IMR-90 (cell line): ENCODE measurements around the gene CALD1. TPM values are rescaled to one million over a fixed set of nuclear protein-coding genes. Genes with fewer than 3 reads are reported as not detected.
A peak's percentile ranks its signal among the peaks of the same experiment; 100 is the strongest.

ENCODE experiments used
- ATAC-seq: fragments of 200-7000 bp; cut with Tn5 transposase; 2 replicates; pipeline ENCODE4 v1.9.1; 2020; ENCODE audit warnings: low read depth, mild to moderate bottlenecking, moderate library complexity
- BruUV-seq: library from RNA; stranded (reverse); fragments of 400-500 nt; replicated peaks from 2 replicates; lab custom pipeline; 2021; lab: Mats Ljungman, UMichigan
- CTCF ChIA-PET: fragments of 300-600 bp; formaldehyde crosslinking; extraction: SDS; loops from one replicate; lab custom pipeline; 2021; ENCODE audit warnings: antibody characterized with exemption; lab: Yijun Ruan, JAX
- POLR2A ChIA-PET: fragments of 300-600 bp; sonication (Branson Sonifier 250); formaldehyde crosslinking; loops from one replicate; lab custom pipeline; 2022; ENCODE audit warnings: antibody characterized with exemption; ENCODE audit not compliant: unreplicated experiment; lab: Charles Lee
- DNase-seq: peaks from one replicate; pipeline ENCODE4 v3.0.0; 2013
- H2AFZ ChIP-seq: replicated peaks from 2 replicates; pipeline ENCODE3; 2013; ENCODE audit warnings: low read length, mild to moderate bottlenecking; ENCODE audit not compliant: poor library complexity
- H2AK5ac ChIP-seq: 2 replicates; pipeline ENCODE4 v1.6.1; 2013; ENCODE audit warnings: low read depth, low read length, inconsistent platforms
- H2AK9ac ChIP-seq: replicated peaks from 2 replicates; pipeline ENCODE3; 2013; ENCODE audit warnings: mild to moderate bottlenecking, low read depth, low read length, moderate library complexity; ENCODE audit not compliant: poor library complexity
- H2BK120ac ChIP-seq: 2 replicates; pipeline ENCODE4 v1.6.1; 2013; ENCODE audit warnings: low read depth, low read length, inconsistent platforms
- H2BK15ac ChIP-seq: 3 replicates; pipeline ENCODE4 v1.6.1; 2013; ENCODE audit warnings: low read depth, low read length, inconsistent platforms
- H2BK20ac ChIP-seq: 2 replicates; pipeline ENCODE4 v1.6.1; 2013; ENCODE audit warnings: low read depth, mild to moderate bottlenecking, inconsistent platforms, low read length, moderate library complexity
- H2BK5ac ChIP-seq: 2 replicates; pipeline ENCODE4 v1.6.1; 2013; ENCODE audit warnings: mild to moderate bottlenecking, low read depth, low read length, inconsistent platforms; ENCODE audit not compliant: poor library complexity, severe bottlenecking
- H3K14ac ChIP-seq: replicated peaks from 2 replicates; pipeline ENCODE4 v1.6.1; 2013; ENCODE audit warnings: low read depth, low read length, inconsistent platforms
- H3K18ac ChIP-seq: 2 replicates; pipeline ENCODE4 v1.6.1; 2013; ENCODE audit warnings: low read depth, low read length, control low read depth
- H3K23ac ChIP-seq: 2 replicates; pipeline ENCODE4 v1.6.1; 2013; ENCODE audit warnings: low read depth, low read length, inconsistent platforms
- H3K27ac ChIP-seq: 2 replicates; pipeline ENCODE4 v1.5.1; 2013; ENCODE audit warnings: mild to moderate bottlenecking, control low read depth, low read length; ENCODE audit not compliant: insufficient read depth
- H3K27me3 ChIP-seq: 2 replicates; pipeline ENCODE4 v1.6.1; 2013; ENCODE audit warnings: low read length; ENCODE audit not compliant: control insufficient read depth, insufficient read depth
- H3K36me3 ChIP-seq: 2 replicates; pipeline ENCODE4 v1.6.1; 2013; ENCODE audit warnings: low read length, mixed read lengths; ENCODE audit not compliant: control insufficient read depth, insufficient read depth
- H3K4ac ChIP-seq: 2 replicates; pipeline ENCODE4 v1.6.1; 2013; ENCODE audit warnings: low read depth, low read length, inconsistent platforms
- H3K4me1 ChIP-seq: 2 replicates; pipeline ENCODE4 v1.6.1; 2013; ENCODE audit warnings: low read length, mixed read lengths; ENCODE audit not compliant: control insufficient read depth, insufficient read depth
- H3K4me2 ChIP-seq: 2 replicates; pipeline ENCODE4 v1.6.1; 2013; ENCODE audit warnings: low read depth, mild to moderate bottlenecking, control low read depth, low read length, moderate library complexity
- H3K4me3 ChIP-seq: 2 replicates; pipeline ENCODE4 v1.5.1; 2013; ENCODE audit warnings: low read depth, mild to moderate bottlenecking, control low read depth, low read length, moderate library complexity; ENCODE audit not compliant: insufficient read depth
- H3K56ac ChIP-seq: 2 replicates; pipeline ENCODE4 v1.6.1; 2013; ENCODE audit warnings: low read length, inconsistent platforms; ENCODE audit not compliant: insufficient read depth; ENCODE audit errors: extremely low read depth
- H3K79me1 ChIP-seq, 2 experiments: 2 replicates each; pipeline ENCODE4 v1.6.1; 2013; ENCODE audit warnings: low read length in 2 of 2, inconsistent platforms in 1 of 2, low read depth in 1 of 2
- H3K9ac ChIP-seq: 2 replicates; pipeline ENCODE4 v1.6.1; 2013; ENCODE audit warnings: low read depth, low read length, control low read depth
- H3K9me1 ChIP-seq: 2 replicates; pipeline ENCODE4 v1.6.1; 2013; ENCODE audit warnings: low read length, inconsistent platforms; ENCODE audit not compliant: insufficient read depth
- H3K9me3 ChIP-seq: 2 replicates; pipeline ENCODE4 v1.6.1; 2013; ENCODE audit warnings: low read length; ENCODE audit not compliant: control insufficient read depth, insufficient read depth
- H4K20me1 ChIP-seq: 2 replicates; pipeline ENCODE4 v1.6.1; 2013; ENCODE audit warnings: low read length, inconsistent platforms; ENCODE audit not compliant: insufficient read depth
- H4K5ac ChIP-seq: 2 replicates; pipeline ENCODE4 v1.6.1; 2013; ENCODE audit warnings: mild to moderate bottlenecking, low read depth, low read length, control low read depth
- H4K8ac ChIP-seq, 2 experiments: 2 replicates each; pipeline ENCODE4 v1.6.1; 2013; ENCODE audit warnings: low read depth in 2 of 2, low read length in 2 of 2, control low read depth in 1 of 2, inconsistent platforms in 1 of 2
- H4K91ac ChIP-seq: 2 replicates; pipeline ENCODE4 v1.6.1; 2013; ENCODE audit warnings: low read depth, low read length, inconsistent platforms; ENCODE audit not compliant: insufficient read depth
- BHLHE40 ChIP-seq: fragments of 150-350 bp; IDR thresholded peaks from 2 replicates; pipeline ENCODE4 v1.6.1; 2016; ENCODE audit warnings: mild to moderate bottlenecking, low read depth, low read length
- CEBPB ChIP-seq: IDR thresholded peaks from 2 replicates; pipeline ENCODE4 v1.6.1; 2012; ENCODE audit warnings: low read depth, low read length, improper control_type of control experiment
- CHD1 ChIP-seq: IDR thresholded peaks from 2 replicates; pipeline ENCODE4 v1.6.1; 2012; ENCODE audit warnings: low read depth, low read length, improper control_type of control experiment
- CTCF ChIP-seq: conservative IDR thresholded peaks from 2 replicates; pipeline ENCODE4 v1.5.1; 2012; ENCODE audit warnings: mild to moderate bottlenecking, low read depth, low read length, improper control_type of control experiment
- FOS ChIP-seq: fragments of 150-350 bp; IDR thresholded peaks from 2 replicates; pipeline ENCODE4 v1.6.1; 2016; ENCODE audit warnings: low read depth, low read length
- MAFK ChIP-seq: IDR thresholded peaks from 2 replicates; pipeline ENCODE4 v1.6.1; 2012; ENCODE audit warnings: low read depth, low read length, improper control_type of control experiment
- MAZ ChIP-seq: IDR thresholded peaks from 2 replicates; pipeline ENCODE4 v1.6.1; 2012; ENCODE audit warnings: low read depth, mild to moderate bottlenecking, low read length, improper control_type of control experiment, moderate library complexity, borderline replicate concordance
- MXI1 ChIP-seq: IDR thresholded peaks from 2 replicates; pipeline ENCODE4 v1.6.1; 2012; ENCODE audit warnings: low read depth, mild to moderate bottlenecking, low read length, moderate library complexity, borderline replicate concordance
- NFE2L2 ChIP-seq: fragments of 150-350 bp; IDR thresholded peaks from 2 replicates; pipeline ENCODE4 v1.6.1; 2016; ENCODE audit warnings: low read depth, mild to moderate bottlenecking, low read length
- POLR2A ChIP-seq: IDR thresholded peaks from 2 replicates; pipeline ENCODE4 v1.6.1; 2012; ENCODE audit warnings: mild to moderate bottlenecking, low read depth, low read length
- RAD21 ChIP-seq: IDR thresholded peaks from 2 replicates; pipeline ENCODE4 v1.6.1; 2012; ENCODE audit warnings: low read length, improper control_type of control experiment
- RCOR1 ChIP-seq: IDR thresholded peaks from 2 replicates; pipeline ENCODE4 v1.6.1; 2012; ENCODE audit warnings: mild to moderate bottlenecking, low read length, improper control_type of control experiment; ENCODE audit not compliant: insufficient replicate concordance
- RFX5 ChIP-seq: IDR thresholded peaks from 2 replicates; pipeline ENCODE4 v1.8.0; 2012; ENCODE audit warnings: low read depth, mild to moderate bottlenecking, low read length, moderate library complexity
- SMC3 ChIP-seq: fragments of 150-350 bp; IDR thresholded peaks from 2 replicates; pipeline ENCODE4 v1.6.1; 2016; ENCODE audit warnings: low read depth, mild to moderate bottlenecking, antibody characterized with exemption, low read length, moderate library complexity
- USF2 ChIP-seq: fragments of 150-350 bp; IDR thresholded peaks from 2 replicates; pipeline ENCODE4 v1.6.1; 2017; ENCODE audit warnings: mild to moderate bottlenecking, antibody characterized with exemption, low read length, low read depth
- WGBS, 2 experiments: methylation state at CpG; one replicate each; pipeline versions ENCODE4 v1.1.5 to v1.1.7; 2013; ENCODE audit warnings: missing lambda C conversion rate in 2 of 2; ENCODE audit not compliant: insufficient read length in 1 of 2; ENCODE audit errors: extremely low coverage in 2 of 2; 5-methylcytosine and 5-hydroxymethylcytosine counted together
- dilution Hi-C: fragments of 300-500 bp; cut with HindIII; formaldehyde crosslinking; loops from one replicate; pipeline ENCODE4 v1.14.3; 2018; ENCODE audit warnings: low sequenced_read_pairs; ENCODE audit not compliant: unreplicated experiment
- in situ Hi-C: fragments of 300-500 bp; cut with MboI; formaldehyde crosslinking; loops from 3 replicates; pipeline ENCODE4 v1.14.3; 2019; ENCODE audit warnings: low sequenced_read_pairs, inconsistent platforms, mixed read lengths
- intact Hi-C: fragments of 100-400 bp; cut with micrococcal nuclease; formaldehyde crosslinking; loops from 2 replicates; pipeline ENCODE4 v1.10.0; 2022
- polyA plus RNA-seq, 3 experiments: library from polyadenylated mRNA; depleted of rRNA; stranded (reverse); fragments of >200 nt; gene quantifications; 2 replicates each; pipeline ENCODE4 v1.2.3, GENCODE V29; 2012; ENCODE audit warnings: low replicate concordance in 1 of 3
- total RNA-seq: library from RNA; depleted of rRNA; stranded (reverse); fragments of >200 nt; gene quantifications from 2 replicates; pipeline ENCODE4 v1.2.3, GENCODE V29; 2012
- TF ChIP-seq, protein P1 (sequence below): fragments of 150-350 bp; IDR thresholded peaks from 2 replicates; pipeline ENCODE4 v1.6.1; 2016; ENCODE audit warnings: low read depth, mild to moderate bottlenecking, low read length, moderate library complexity, borderline replicate concordance

Gene CALD1
- total and polyA plus RNA-seq, 2 of the 4 experiments (the other 2 are of a cell fraction): 375 to 487 TPM

DNA sequence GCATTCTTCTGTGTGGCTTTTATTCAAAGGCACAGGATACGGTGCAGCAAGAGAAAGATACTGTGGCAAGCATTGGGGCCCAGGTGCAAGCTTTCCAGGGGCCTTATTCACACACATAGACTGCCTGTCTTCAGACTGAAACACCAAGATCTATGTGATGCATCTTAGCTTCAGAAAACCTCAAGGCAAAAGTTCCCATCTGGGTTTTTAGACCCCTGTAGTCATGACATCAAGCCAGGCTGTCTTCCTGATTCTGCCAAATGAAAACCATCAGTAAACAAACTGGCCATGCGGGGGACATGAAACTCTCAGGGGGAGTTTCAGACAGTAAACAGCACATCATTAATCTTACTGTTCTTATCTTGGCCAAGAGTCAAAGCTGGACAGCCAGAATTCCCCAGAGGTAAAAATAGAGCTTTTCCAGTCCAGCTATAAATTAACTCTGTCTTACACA lies 216.7 kb downstream of the CALD1 start:
- H2AFZ ChIP-seq: no peak overlapping the region
- H3K9ac ChIP-seq: no peak overlapping the region
- peaks cover 8% of the 10 kb centered on the region; the same call in 1 of the 2 replicates for H3K9me1 ChIP-seq
- no peak overlapping the region for H3K56ac ChIP-seq
- DNase-seq (peak; percentile 29), ATAC-seq (no peak)
- no peaks in the 10 kb centered on the region for H4K20me1 ChIP-seq
- H3K9me3 ChIP-seq: no peaks in the 10 kb centered on the region
- in situ Hi-C loops (no loop called here), intact Hi-C loops (no loop called here), dilution Hi-C loops (no loop called here)
- no peak overlapping the region for H4K5ac ChIP-seq
- H2AK9ac ChIP-seq: no peak overlapping the region
- H3K18ac ChIP-seq: no peak overlapping the region
- H3K4ac ChIP-seq: no peak overlapping the region
- CTCF ChIA-PET: interaction anchor here (1.6 kb wide), 1 partner anchor 10 kb away, joined by 4 read pairs; the partner anchor contains the start of gene AGBL3
- H3K4me2 ChIP-seq: no peak overlapping the region
- POLR2A ChIA-PET: no interaction called here
- H2BK120ac ChIP-seq: no peak overlapping the region
- no peak overlapping the region for H2AK5ac ChIP-seq
- H3K23ac ChIP-seq: no peak overlapping the region
- no peak overlapping the region for H3K14ac ChIP-seq
- H4K91ac ChIP-seq: no peak overlapping the region
- TF ChIP-seq RAD21 (no peak), MXI1 (no peak), RCOR1 (no peak), BHLHE40 (no peak), USF2 (no peak), CTCF (no peak), MAFK (no peak), FOS (no peak), CEBPB (no peak), CHD1 (no peak), MAZ (no peak), NFE2L2 (no peak), SMC3 (no peak), POLR2A (no peak), RFX5 (no peak)
- TF ChIP-seq, protein P1, sequence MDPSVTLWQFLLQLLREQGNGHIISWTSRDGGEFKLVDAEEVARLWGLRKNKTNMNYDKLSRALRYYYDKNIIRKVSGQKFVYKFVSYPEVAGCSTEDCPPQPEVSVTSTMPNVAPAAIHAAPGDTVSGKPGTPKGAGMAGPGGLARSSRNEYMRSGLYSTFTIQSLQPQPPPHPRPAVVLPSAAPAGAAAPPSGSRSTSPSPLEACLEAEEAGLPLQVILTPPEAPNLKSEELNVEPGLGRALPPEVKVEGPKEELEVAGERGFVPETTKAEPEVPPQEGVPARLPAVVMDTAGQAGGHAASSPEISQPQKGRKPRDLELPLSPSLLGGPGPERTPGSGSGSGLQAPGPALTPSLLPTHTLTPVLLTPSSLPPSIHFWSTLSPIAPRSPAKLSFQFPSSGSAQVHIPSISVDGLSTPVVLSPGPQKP: no peak
- H3K4me3 ChIP-seq: no peak overlapping the region
- no peak overlapping the region for H2BK15ac ChIP-seq
- H2BK5ac ChIP-seq: no peak overlapping the region
- no peaks in the 10 kb centered on the region; the same call in 1 of the 2 replicates for H3K27me3 ChIP-seq
- H3K36me3 ChIP-seq: peaks cover 2% of the 10 kb centered on the region; the same call in 1 of the 2 replicates
- no peak overlapping the region for H2BK20ac ChIP-seq
- no peak overlapping the region for H3K27ac ChIP-seq
- WGBS, 2 experiments: no CpG with 5 or more reads among the region's 2 CpGs
- no TSS peak for BruUV-seq
- no peak overlapping the region for H4K8ac ChIP-seq
- 0 out of 4 replicates have a peak, but pooled peaks cover 0 to 4% of the 10 kb centered on the region in 2 experiments for H3K79me1 ChIP-seq
- peaks cover 6% of the 10 kb centered on the region for H3K4me1 ChIP-seq
